IMR-90 (cell line): Measurements from ENCODE around the gene SPG11. TPM values are rescaled to one million over a fixed set of nuclear protein-coding genes. Genes with fewer than 3 reads are reported as not detected.

Source experiments
- ATAC-seq: fragments of 200-7000 bp; cut with Tn5 transposase; 2 replicates; pipeline ENCODE4 v1.9.1; 2020; ENCODE audit warnings: low read depth, mild to moderate bottlenecking, moderate library complexity
- BruUV-seq: library from RNA; stranded (reverse); fragments of 400-500 nt; replicated peaks from 2 replicates; lab custom pipeline; 2021; lab: Mats Ljungman, UMichigan
- CTCF ChIA-PET: fragments of 300-600 bp; formaldehyde crosslinking; extraction: SDS; loops from one replicate; lab custom pipeline; 2021; ENCODE audit warnings: antibody characterized with exemption; lab: Yijun Ruan, JAX
- POLR2A ChIA-PET: fragments of 300-600 bp; sonication (Branson Sonifier 250); formaldehyde crosslinking; loops from one replicate; lab custom pipeline; 2022; ENCODE audit warnings: antibody characterized with exemption; ENCODE audit not compliant: unreplicated experiment; lab: Charles Lee
- DNase-seq: peaks from one replicate; pipeline ENCODE4 v3.0.0; 2013
- H2AFZ ChIP-seq: replicated peaks from 2 replicates; pipeline ENCODE3; 2013; ENCODE audit warnings: low read length, mild to moderate bottlenecking; ENCODE audit not compliant: poor library complexity
- H2AK5ac ChIP-seq: 2 replicates; pipeline ENCODE4 v1.6.1; 2013; ENCODE audit warnings: low read depth, low read length, inconsistent platforms
- H2AK9ac ChIP-seq: replicated peaks from 2 replicates; pipeline ENCODE3; 2013; ENCODE audit warnings: mild to moderate bottlenecking, low read depth, low read length, moderate library complexity; ENCODE audit not compliant: poor library complexity
- H2BK120ac ChIP-seq: 2 replicates; pipeline ENCODE4 v1.6.1; 2013; ENCODE audit warnings: low read depth, low read length, inconsistent platforms
- H2BK15ac ChIP-seq: 3 replicates; pipeline ENCODE4 v1.6.1; 2013; ENCODE audit warnings: low read depth, low read length, inconsistent platforms
- H2BK20ac ChIP-seq: 2 replicates; pipeline ENCODE4 v1.6.1; 2013; ENCODE audit warnings: low read depth, mild to moderate bottlenecking, inconsistent platforms, low read length, moderate library complexity
- H2BK5ac ChIP-seq: 2 replicates; pipeline ENCODE4 v1.6.1; 2013; ENCODE audit warnings: mild to moderate bottlenecking, low read depth, low read length, inconsistent platforms; ENCODE audit not compliant: poor library complexity, severe bottlenecking
- H3K14ac ChIP-seq: replicated peaks from 2 replicates; pipeline ENCODE4 v1.6.1; 2013; ENCODE audit warnings: low read depth, low read length, inconsistent platforms
- H3K18ac ChIP-seq: 2 replicates; pipeline ENCODE4 v1.6.1; 2013; ENCODE audit warnings: low read depth, low read length, control low read depth
- H3K23ac ChIP-seq: 2 replicates; pipeline ENCODE4 v1.6.1; 2013; ENCODE audit warnings: low read depth, low read length, inconsistent platforms
- H3K27ac ChIP-seq: 2 replicates; pipeline ENCODE4 v1.5.1; 2013; ENCODE audit warnings: mild to moderate bottlenecking, control low read depth, low read length; ENCODE audit not compliant: insufficient read depth
- H3K27me3 ChIP-seq: 2 replicates; pipeline ENCODE4 v1.6.1; 2013; ENCODE audit warnings: low read length; ENCODE audit not compliant: control insufficient read depth, insufficient read depth
- H3K36me3 ChIP-seq: 2 replicates; pipeline ENCODE4 v1.6.1; 2013; ENCODE audit warnings: low read length, mixed read lengths; ENCODE audit not compliant: control insufficient read depth, insufficient read depth
- H3K4ac ChIP-seq: 2 replicates; pipeline ENCODE4 v1.6.1; 2013; ENCODE audit warnings: low read depth, low read length, inconsistent platforms
- H3K4me1 ChIP-seq: 2 replicates; pipeline ENCODE4 v1.6.1; 2013; ENCODE audit warnings: low read length, mixed read lengths; ENCODE audit not compliant: control insufficient read depth, insufficient read depth
- H3K4me2 ChIP-seq: 2 replicates; pipeline ENCODE4 v1.6.1; 2013; ENCODE audit warnings: low read depth, mild to moderate bottlenecking, control low read depth, low read length, moderate library complexity
- H3K4me3 ChIP-seq: 2 replicates; pipeline ENCODE4 v1.5.1; 2013; ENCODE audit warnings: low read depth, mild to moderate bottlenecking, control low read depth, low read length, moderate library complexity; ENCODE audit not compliant: insufficient read depth
- H3K56ac ChIP-seq: 2 replicates; pipeline ENCODE4 v1.6.1; 2013; ENCODE audit warnings: low read length, inconsistent platforms; ENCODE audit not compliant: insufficient read depth; ENCODE audit errors: extremely low read depth
- H3K79me1 ChIP-seq, 2 experiments: 2 replicates each; pipeline ENCODE4 v1.6.1; 2013; ENCODE audit warnings: low read length in 2 of 2, inconsistent platforms in 1 of 2, low read depth in 1 of 2
- H3K9ac ChIP-seq: 2 replicates; pipeline ENCODE4 v1.6.1; 2013; ENCODE audit warnings: low read depth, low read length, control low read depth
- H3K9me1 ChIP-seq: 2 replicates; pipeline ENCODE4 v1.6.1; 2013; ENCODE audit warnings: low read length, inconsistent platforms; ENCODE audit not compliant: insufficient read depth
- H3K9me3 ChIP-seq: 2 replicates; pipeline ENCODE4 v1.6.1; 2013; ENCODE audit warnings: low read length; ENCODE audit not compliant: control insufficient read depth, insufficient read depth
- H4K20me1 ChIP-seq: 2 replicates; pipeline ENCODE4 v1.6.1; 2013; ENCODE audit warnings: low read length, inconsistent platforms; ENCODE audit not compliant: insufficient read depth
- H4K5ac ChIP-seq: 2 replicates; pipeline ENCODE4 v1.6.1; 2013; ENCODE audit warnings: mild to moderate bottlenecking, low read depth, low read length, control low read depth
- H4K8ac ChIP-seq, 2 experiments: 2 replicates each; pipeline ENCODE4 v1.6.1; 2013; ENCODE audit warnings: low read depth in 2 of 2, low read length in 2 of 2, control low read depth in 1 of 2, inconsistent platforms in 1 of 2
- H4K91ac ChIP-seq: 2 replicates; pipeline ENCODE4 v1.6.1; 2013; ENCODE audit warnings: low read depth, low read length, inconsistent platforms; ENCODE audit not compliant: insufficient read depth
- BHLHE40 ChIP-seq: fragments of 150-350 bp; IDR thresholded peaks from 2 replicates; pipeline ENCODE4 v1.6.1; 2016; ENCODE audit warnings: mild to moderate bottlenecking, low read depth, low read length
- CEBPB ChIP-seq: IDR thresholded peaks from 2 replicates; pipeline ENCODE4 v1.6.1; 2012; ENCODE audit warnings: low read depth, low read length, improper control_type of control experiment
- CHD1 ChIP-seq: IDR thresholded peaks from 2 replicates; pipeline ENCODE4 v1.6.1; 2012; ENCODE audit warnings: low read depth, low read length, improper control_type of control experiment
- CTCF ChIP-seq: conservative IDR thresholded peaks from 2 replicates; pipeline ENCODE4 v1.5.1; 2012; ENCODE audit warnings: mild to moderate bottlenecking, low read depth, low read length, improper control_type of control experiment
- FOS ChIP-seq: fragments of 150-350 bp; IDR thresholded peaks from 2 replicates; pipeline ENCODE4 v1.6.1; 2016; ENCODE audit warnings: low read depth, low read length
- MAFK ChIP-seq: IDR thresholded peaks from 2 replicates; pipeline ENCODE4 v1.6.1; 2012; ENCODE audit warnings: low read depth, low read length, improper control_type of control experiment
- MAZ ChIP-seq: IDR thresholded peaks from 2 replicates; pipeline ENCODE4 v1.6.1; 2012; ENCODE audit warnings: low read depth, mild to moderate bottlenecking, low read length, improper control_type of control experiment, moderate library complexity, borderline replicate concordance
- MXI1 ChIP-seq: IDR thresholded peaks from 2 replicates; pipeline ENCODE4 v1.6.1; 2012; ENCODE audit warnings: low read depth, mild to moderate bottlenecking, low read length, moderate library complexity, borderline replicate concordance
- NFE2L2 ChIP-seq: fragments of 150-350 bp; IDR thresholded peaks from 2 replicates; pipeline ENCODE4 v1.6.1; 2016; ENCODE audit warnings: low read depth, mild to moderate bottlenecking, low read length
- POLR2A ChIP-seq: IDR thresholded peaks from 2 replicates; pipeline ENCODE4 v1.6.1; 2012; ENCODE audit warnings: mild to moderate bottlenecking, low read depth, low read length
- RAD21 ChIP-seq: IDR thresholded peaks from 2 replicates; pipeline ENCODE4 v1.6.1; 2012; ENCODE audit warnings: low read length, improper control_type of control experiment
- RCOR1 ChIP-seq: IDR thresholded peaks from 2 replicates; pipeline ENCODE4 v1.6.1; 2012; ENCODE audit warnings: mild to moderate bottlenecking, low read length, improper control_type of control experiment; ENCODE audit not compliant: insufficient replicate concordance
- RFX5 ChIP-seq: IDR thresholded peaks from 2 replicates; pipeline ENCODE4 v1.8.0; 2012; ENCODE audit warnings: low read depth, mild to moderate bottlenecking, low read length, moderate library complexity
- SMC3 ChIP-seq: fragments of 150-350 bp; IDR thresholded peaks from 2 replicates; pipeline ENCODE4 v1.6.1; 2016; ENCODE audit warnings: low read depth, mild to moderate bottlenecking, antibody characterized with exemption, low read length, moderate library complexity
- dilution Hi-C: fragments of 300-500 bp; cut with HindIII; formaldehyde crosslinking; loops from one replicate; pipeline ENCODE4 v1.14.3; 2018; ENCODE audit warnings: low sequenced_read_pairs; ENCODE audit not compliant: unreplicated experiment
- in situ Hi-C: fragments of 300-500 bp; cut with MboI; formaldehyde crosslinking; loops from 3 replicates; pipeline ENCODE4 v1.14.3; 2019; ENCODE audit warnings: low sequenced_read_pairs, inconsistent platforms, mixed read lengths
- intact Hi-C: fragments of 100-400 bp; cut with micrococcal nuclease; formaldehyde crosslinking; loops from 2 replicates; pipeline ENCODE4 v1.10.0; 2022
- polyA plus RNA-seq, 3 experiments: library from polyadenylated mRNA; depleted of rRNA; stranded (reverse); fragments of >200 nt; gene quantifications; 2 replicates each; pipeline ENCODE4 v1.2.3, GENCODE V29; 2012; ENCODE audit warnings: low replicate concordance in 1 of 3
- total RNA-seq: library from RNA; depleted of rRNA; stranded (reverse); fragments of >200 nt; gene quantifications from 2 replicates; pipeline ENCODE4 v1.2.3, GENCODE V29; 2012
- TF ChIP-seq, protein P1 (sequence below): fragments of 150-350 bp; IDR thresholded peaks from 2 replicates; pipeline ENCODE4 v1.6.1; 2016; ENCODE audit warnings: low read depth, mild to moderate bottlenecking, low read length, moderate library complexity, borderline replicate concordance
- TF ChIP-seq, protein P2 (sequence below): fragments of 150-350 bp; IDR thresholded peaks from 2 replicates; pipeline ENCODE4 v1.6.1; 2017; ENCODE audit warnings: mild to moderate bottlenecking, antibody characterized with exemption, low read length, low read depth

SPG11 gene
- total and polyA plus RNA-seq, 2 of the 4 experiments (the other 2 are of a cell fraction) = 30.8 to 32.6 TPM

DNA sequence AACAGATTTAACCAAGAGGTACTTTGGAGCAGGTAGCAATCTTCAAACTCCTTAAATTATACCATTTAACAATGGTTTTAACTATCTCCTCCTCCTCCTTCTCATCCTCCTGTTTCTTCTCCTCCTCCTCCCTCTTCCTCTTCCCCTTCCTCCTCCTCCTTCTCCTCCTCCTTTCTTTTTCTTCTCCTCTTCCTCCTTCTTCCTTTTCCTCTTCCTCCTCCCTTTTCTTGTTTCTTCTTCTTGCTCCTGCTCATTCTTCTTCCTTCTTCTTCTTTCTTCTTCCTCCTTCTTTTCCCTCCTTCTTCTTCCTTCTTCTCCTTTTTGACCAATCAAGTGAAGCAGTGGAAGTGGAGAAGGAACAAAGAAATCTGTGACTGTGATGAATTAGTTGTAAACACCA lies 33.6 kb upstream of the SPG11 start:
- Histone ChIP-seq H4K91ac (no peak overlapping the region), H2BK15ac (no peak overlapping the region), H3K4ac (no peak overlapping the region), H2AFZ (no peak overlapping the region), H3K27me3 (peaks cover 9% of the 10 kb centered on the region), H2BK5ac (no peak overlapping the region), H3K36me3 (no peaks in the 10 kb centered on the region), H3K9ac (no peak overlapping the region), H3K23ac (no peak overlapping the region), H2AK5ac (no peak overlapping the region), H3K9me3 (peaks cover 2% of the 10 kb centered on the region; the same call in 1 of the 2 replicates), H2AK9ac (no peak overlapping the region), H3K79me1 (no peaks in the 10 kb centered on the region), H3K4me3 (no peak overlapping the region), H3K56ac (no peak overlapping the region), H3K4me2 (no peak overlapping the region), H3K9me1 (no peaks in the 10 kb centered on the region), H4K20me1 (no peaks in the 10 kb centered on the region), H3K18ac (no peak overlapping the region), H3K27ac (no peak overlapping the region), H4K5ac (no peak overlapping the region), H4K8ac (no peak overlapping the region), H3K4me1 (no peaks in the 10 kb centered on the region), H2BK20ac (no peak overlapping the region), H3K14ac (no peak overlapping the region), H2BK120ac (no peak overlapping the region)
- dilution Hi-C loops = no loop called here
- intact Hi-C loops = no loop called here
- POLR2A ChIA-PET = no interaction called here
- in situ Hi-C loops = no loop called here
- TF ChIP-seq NFE2L2 = no peak
- TF ChIP-seq RAD21 = no peak
- no peak for TF ChIP-seq MAFK
- TF ChIP-seq CEBPB = no peak
- no peak for TF ChIP-seq FOS
- TF ChIP-seq MAZ = no peak
- no peak for TF ChIP-seq MXI1
- TF ChIP-seq POLR2A = no peak
- no peak for TF ChIP-seq CHD1
- TF ChIP-seq RFX5 = no peak
- TF ChIP-seq BHLHE40 = no peak
- TF ChIP-seq, protein P1, sequence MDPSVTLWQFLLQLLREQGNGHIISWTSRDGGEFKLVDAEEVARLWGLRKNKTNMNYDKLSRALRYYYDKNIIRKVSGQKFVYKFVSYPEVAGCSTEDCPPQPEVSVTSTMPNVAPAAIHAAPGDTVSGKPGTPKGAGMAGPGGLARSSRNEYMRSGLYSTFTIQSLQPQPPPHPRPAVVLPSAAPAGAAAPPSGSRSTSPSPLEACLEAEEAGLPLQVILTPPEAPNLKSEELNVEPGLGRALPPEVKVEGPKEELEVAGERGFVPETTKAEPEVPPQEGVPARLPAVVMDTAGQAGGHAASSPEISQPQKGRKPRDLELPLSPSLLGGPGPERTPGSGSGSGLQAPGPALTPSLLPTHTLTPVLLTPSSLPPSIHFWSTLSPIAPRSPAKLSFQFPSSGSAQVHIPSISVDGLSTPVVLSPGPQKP = no peak
- TF ChIP-seq SMC3 = no peak
- no peak for TF ChIP-seq RCOR1
- no peak for TF ChIP-seq CTCF
- TF ChIP-seq, protein P2, sequence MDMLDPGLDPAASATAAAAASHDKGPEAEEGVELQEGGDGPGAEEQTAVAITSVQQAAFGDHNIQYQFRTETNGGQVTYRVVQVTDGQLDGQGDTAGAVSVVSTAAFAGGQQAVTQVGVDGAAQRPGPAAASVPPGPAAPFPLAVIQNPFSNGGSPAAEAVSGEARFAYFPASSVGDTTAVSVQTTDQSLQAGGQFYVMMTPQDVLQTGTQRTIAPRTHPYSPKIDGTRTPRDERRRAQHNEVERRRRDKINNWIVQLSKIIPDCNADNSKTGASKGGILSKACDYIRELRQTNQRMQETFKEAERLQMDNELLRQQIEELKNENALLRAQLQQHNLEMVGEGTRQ = no peak
- ATAC-seq (no peak), DNase-seq (no peak)
- CTCF ChIA-PET = no interaction called here
- BruUV-seq = no TSS peak
